Panc1 (cell line): ENCODE data around the gene TBX21.

ENCODE experiments used
- REST ChIP-seq, 2 experiments: IDR thresholded peaks; 2 replicates each; pipeline ENCODE4 v1.6.1; 2011 to 2012; ENCODE audit warnings: low read depth in 2 of 2, control low read depth in 1 of 2, low read length in 1 of 2, mild to moderate bottlenecking in 1 of 2, moderate library complexity in 1 of 2; ENCODE audit not compliant: insufficient read depth in 1 of 2
- TF ChIP-seq, protein P1 (sequence below): fragments of 450-650 bp; IDR thresholded peaks from 2 replicates; pipeline ENCODE4 v1.5.1; 2017; ENCODE audit warnings: mild to moderate bottlenecking

DNA sequence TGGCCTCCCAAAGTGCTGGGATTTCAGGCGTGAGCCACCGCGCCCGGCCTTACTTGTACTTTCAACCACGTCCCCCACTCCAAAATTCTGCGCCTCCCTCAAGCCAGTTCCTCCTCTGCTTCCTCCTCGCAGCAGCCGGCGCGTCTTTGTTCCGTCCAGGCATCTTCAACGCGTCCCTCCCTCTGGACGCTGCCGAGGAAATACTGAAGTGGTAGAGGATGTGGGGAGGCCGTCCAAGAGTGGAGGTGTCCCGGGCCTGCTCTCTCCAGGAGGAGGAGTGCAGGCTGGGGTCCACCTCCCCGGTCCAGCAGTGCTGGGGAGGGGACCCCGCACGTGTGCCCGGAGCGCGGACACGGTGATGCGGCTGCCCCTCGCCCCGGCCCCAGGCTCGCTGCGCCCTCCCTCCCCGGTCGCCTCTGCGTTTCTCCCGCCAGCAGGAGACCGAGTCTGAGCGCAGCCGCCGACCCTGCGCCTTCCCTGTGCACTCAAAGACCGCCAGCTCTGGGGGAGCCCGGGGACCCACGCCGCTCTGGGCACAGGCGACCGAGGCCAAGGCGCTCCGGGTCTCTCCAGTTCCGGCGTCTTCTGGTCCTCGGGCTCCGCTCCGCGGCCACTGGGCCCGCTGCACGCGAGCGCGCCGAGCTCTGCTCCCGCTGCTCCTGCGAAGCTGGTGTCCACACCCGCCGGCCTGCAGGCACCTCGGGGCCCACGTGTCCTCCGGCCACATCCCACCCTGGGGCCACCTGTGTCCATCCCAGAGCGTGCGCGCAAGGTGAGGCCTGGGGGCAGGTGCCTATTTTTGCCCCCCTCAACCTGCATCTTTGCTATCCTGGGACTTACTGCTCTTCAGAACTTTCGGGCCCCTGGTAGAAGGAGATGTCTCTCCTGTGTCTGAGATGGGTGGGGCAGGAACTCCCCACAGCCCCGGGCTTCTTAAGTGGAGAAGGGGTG is 56.9 kb downstream of the TBX21 start:
- TF ChIP-seq, protein P1, sequence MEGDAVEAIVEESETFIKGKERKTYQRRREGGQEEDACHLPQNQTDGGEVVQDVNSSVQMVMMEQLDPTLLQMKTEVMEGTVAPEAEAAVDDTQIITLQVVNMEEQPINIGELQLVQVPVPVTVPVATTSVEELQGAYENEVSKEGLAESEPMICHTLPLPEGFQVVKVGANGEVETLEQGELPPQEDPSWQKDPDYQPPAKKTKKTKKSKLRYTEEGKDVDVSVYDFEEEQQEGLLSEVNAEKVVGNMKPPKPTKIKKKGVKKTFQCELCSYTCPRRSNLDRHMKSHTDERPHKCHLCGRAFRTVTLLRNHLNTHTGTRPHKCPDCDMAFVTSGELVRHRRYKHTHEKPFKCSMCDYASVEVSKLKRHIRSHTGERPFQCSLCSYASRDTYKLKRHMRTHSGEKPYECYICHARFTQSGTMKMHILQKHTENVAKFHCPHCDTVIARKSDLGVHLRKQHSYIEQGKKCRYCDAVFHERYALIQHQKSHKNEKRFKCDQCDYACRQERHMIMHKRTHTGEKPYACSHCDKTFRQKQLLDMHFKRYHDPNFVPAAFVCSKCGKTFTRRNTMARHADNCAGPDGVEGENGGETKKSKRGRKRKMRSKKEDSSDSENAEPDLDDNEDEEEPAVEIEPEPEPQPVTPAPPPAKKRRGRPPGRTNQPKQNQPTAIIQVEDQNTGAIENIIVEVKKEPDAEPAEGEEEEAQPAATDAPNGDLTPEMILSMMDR: peak; percentile 91
- peak in 1 of 2 experiments; percentile 66; a peak in 2 of 4 replicates for TF ChIP-seq REST (IDR thresholded peaks at IDR 0.05; ENCODE audit: insufficient read depth in 1 of 2, low read depth in 2 of 2, low read length in 1 of 2)
